HG02759 (cell line): ENCODE measurements around the gene RETREG2.
"Not testable (repeated sequence)": the region's sequence is repeated elsewhere in the genome, so short reads cannot be mapped to it uniquely, and the experiment has no call there.

Source experiments
- ATAC-seq: cut with Tn5 transposase; IDR thresholded peaks from one replicate; pipeline ENCODE4 v1.9.1; 2021; ENCODE audit warnings: mild to moderate bottlenecking, moderate library complexity; ENCODE audit not compliant: unreplicated experiment

The RETREG2 gene

DNA sequence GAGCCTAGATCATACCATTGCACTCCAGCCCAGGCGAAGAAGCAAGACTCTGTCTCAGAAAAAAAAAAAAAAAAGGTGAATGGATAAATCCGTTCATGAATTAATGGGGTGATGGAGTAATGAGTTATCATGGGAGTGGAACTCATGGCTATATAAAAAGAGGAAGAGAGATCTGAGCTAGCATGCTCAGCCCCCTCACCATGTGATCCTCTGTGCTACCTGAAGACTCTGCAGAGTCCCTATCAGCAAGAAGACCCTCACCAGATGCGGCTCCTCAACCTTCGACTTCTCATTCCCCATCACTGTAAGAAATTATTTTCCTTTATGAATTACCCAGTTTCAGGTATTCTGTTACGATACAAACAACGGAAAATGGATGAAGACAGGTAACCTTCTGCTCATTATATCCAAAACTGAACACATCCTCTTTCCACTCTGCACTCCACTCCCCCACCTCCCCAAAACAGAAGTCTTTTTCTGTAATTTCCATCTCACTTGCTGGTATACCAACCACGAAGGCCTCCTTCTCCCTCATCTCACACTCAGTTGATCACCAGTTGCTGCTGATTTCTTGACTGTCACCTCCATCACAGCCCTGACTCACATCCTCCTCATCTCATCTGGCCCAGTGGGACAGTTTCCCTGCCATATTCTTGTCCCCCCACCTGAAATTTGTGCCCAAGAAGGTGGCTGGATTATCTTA is 8.8 kb downstream of the RETREG2 start:
- no peak for ATAC-seq

DNA sequence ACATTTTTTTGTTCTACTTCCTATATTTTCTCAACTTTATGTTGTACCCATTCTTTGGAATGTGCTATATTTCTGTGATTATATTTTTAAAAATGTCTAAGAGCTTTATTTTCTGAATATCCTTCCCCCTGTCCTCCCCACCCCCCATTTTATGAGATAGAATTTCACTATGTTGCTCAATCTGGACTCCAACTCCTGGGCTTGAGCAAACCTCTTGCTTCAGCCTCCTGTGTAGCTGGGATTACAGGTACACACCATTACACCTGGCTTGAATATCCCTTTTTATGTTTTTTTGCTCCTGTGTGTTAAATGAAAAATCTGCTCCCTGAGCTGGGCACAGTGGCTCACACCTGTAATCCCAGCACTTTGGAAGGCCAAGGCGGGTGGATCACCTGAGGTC is 19.3 kb downstream of the RETREG2 start:
- ATAC-seq, result no peak

DNA sequence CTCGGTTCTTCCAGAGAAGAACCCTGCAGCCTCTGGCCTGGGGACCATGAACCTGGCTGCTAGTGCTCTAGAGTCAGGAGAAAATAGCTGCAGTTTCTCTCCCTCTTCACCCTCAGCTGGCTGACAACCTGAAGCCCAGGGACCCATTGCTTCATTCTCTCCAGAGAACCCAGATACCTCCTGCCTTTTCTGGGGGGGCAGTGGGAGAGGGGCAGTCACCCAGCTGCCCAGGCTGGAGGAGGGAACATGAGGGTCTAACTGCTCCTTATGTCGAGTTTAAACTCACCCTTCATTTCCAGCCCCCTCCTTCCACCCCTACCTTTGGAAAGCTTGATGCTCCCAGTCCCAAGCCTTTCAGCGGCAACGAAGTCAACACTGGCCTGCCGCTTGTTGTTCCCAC is 20.9 kb downstream of the RETREG2 start:
- no peak for ATAC-seq

GRCh38 chr2:219199470-219200211 is 21.6 kb downstream of the RETREG2 start:
- no peak for ATAC-seq

- ATAC-seq, result not testable (repeated sequence)
Observed at GRCh38 chr2:219200502-219201326, 22.6 kb downstream of the RETREG2 start.

- ATAC-seq, result not testable (repeated sequence)
Observed at GRCh38 chr2:219201331-219201730, 23.3 kb downstream of the RETREG2 start.

GRCh38 chr2:219204425-219205164 is 26.5 kb downstream of the RETREG2 start:
- ATAC-seq, result no peak

DNA sequence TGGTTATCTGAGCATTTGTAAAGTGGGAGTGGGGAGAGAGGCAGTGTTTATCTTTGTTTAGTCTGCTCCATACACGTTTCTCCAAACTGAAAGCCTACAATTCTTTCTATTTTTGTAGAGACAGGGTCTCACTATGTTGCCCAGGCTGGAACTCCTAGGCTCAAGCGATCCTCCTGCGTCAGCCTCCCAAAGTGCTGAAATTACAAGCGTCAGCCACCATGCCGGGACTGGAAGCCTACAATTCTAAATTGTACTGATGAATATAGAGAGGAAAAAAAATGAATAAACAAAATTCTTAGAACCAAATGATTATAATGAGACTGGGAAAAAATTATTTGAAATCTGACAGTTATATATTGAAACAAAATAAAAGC is 27.1 kb downstream of the RETREG2 start:
- ATAC-seq, result no peak

DNA sequence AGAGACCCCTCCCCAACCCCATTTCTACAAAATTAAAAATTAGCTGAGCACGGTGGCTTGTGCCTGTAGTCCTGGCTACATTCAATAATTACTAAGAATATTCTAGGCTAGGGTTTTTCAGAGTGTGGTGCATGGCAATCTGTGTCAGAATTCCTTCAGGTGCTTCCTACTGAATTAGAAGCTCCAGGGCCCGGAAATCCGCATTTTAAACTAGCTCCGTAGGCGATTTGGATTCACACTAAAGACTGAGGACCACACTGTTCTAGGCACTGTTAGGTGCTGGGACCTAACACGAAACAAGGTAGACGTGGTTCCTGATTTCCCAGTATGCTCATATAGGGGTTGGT is 27.9 kb downstream of the RETREG2 start:
- ATAC-seq, result no peak

DNA sequence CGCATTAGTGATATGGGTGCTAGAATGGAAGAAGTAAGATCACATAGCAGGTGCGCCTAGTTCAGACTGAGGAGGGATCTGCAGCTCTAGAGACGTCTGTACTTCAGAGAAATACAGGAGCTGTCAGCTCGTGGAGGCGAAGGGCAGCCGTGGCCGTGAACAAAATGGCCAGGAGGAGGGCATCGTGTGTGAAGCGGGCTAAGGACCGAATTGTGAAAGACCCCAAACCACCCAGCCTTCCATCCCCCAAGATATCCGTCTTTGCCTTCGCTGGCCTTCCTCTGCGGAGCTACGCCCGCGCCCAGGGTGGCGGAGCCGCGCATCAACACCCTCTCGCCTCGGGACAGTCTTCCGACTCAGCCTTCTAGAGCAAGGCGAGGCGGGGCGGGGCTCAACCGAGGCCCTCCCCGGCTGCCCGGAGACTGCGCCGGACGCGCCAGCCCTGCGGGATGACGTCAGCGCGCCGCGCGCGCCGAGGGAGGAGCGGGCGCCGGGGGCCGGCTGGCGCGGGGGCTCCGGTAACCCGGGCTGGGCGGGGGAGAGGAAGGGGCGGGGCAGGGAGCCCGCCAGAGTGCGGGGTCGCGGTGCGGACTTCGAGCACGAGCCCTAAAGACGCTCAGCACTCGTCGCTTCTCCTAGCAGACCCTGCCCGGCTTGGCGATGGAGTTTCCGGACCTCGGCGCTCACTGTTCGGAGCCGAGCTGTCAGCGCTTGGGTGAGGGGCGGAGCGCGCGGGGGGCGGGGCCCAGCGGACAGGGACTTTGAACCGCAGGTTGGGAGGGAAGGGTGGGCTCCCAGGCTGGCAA is 28.5 kb downstream of the RETREG2 start, which contains the start of gene ZFAND2B:
TSS of gene ZFAND2B (plus strand) at position 455 of the 806 bp plus-strand sequence. CDS start at position 661, 206 bp downstream.
- ATAC-seq, result peak; percentile 98

GRCh38 chr2:219207134-219207883 is 29.2 kb downstream of the RETREG2 start:
- no peak for ATAC-seq

DNA sequence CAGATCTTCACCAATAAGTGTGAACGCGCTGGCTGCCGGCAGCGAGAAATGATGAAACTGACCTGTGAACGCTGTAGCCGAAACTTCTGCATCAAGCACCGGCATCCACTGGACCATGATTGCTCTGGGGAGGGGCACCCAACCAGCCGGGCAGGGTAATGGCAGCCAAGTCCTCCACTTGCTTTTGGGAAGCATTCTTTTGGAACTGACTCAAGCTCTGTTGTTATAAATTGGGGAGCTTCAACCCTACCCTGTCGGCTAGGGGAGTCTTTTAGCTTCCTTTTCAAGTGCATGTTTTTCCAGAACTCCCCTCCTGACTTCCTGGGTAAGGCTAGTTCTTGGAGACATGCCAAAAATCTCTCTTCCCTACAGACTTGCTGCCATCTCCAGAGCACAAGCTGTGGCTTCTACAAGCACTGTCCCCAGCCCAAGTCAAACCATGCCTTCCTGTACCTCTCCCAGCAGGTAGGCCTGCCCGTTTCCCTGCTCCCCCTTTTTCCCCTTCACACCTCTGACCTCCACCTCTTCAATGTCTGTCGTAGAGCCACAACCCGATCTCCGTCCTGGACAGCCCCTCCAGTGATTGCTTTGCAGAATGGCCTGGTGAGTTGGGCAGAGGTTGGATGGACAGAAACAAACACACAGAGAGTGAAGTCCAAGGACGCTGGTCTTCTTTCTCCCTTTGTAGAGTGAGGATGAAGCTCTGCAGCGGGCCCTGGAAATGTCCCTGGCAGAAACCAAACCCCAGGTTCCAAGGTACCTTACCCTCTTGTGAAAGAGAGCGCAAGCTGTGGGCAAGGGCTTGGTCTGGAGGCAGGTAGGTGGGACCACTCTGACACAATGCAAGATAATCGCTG is 30.0 kb downstream of the RETREG2 start:
- ATAC-seq, result no peak

DNA sequence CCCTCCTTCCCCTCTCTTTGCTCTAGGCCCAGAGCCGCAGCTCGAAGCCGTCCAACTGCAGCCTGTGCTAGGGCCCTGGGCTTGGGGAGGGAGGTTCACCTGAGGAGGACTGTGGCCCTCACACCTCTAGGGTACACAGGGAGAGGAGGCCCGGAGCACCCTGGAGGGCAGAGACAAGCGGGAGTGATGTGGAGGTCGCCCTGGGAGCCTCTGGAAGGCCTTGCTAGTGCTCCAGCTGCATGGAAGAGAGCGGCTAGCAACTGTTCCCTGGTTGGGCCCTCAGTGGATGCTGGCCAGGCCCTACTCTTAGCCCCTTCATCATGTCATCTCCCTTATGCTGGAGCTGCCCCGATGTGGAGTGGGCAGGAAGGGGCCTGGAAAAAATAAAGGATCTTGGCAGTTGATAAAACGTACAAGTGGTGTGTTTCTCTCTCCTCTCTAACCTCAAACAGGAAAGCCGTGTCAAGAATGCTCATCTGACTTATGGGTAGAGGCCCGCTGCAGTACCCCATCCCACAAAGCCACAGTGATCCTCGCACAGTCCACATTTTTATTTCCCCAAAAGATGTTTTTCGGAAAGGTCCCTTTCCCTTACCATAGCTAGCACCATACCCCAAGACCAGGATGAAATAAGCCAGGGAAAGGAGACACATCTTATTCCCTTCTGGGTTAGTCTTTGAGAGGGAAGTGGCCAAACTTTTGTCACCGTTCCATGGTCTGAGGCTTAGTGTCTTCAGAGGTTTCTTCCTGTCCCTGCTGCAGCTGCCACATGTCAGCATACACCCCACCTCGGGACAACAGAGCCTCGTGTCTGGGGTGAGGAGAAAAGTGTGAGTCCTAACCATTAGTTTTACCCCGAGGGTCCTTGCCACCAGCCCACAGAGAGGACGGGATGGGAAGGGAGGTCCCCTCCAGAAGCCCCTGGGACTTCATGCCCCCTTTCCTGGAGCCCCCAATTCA is 31.4 kb downstream of the RETREG2 start:
- ATAC-seq, result no peak

DNA sequence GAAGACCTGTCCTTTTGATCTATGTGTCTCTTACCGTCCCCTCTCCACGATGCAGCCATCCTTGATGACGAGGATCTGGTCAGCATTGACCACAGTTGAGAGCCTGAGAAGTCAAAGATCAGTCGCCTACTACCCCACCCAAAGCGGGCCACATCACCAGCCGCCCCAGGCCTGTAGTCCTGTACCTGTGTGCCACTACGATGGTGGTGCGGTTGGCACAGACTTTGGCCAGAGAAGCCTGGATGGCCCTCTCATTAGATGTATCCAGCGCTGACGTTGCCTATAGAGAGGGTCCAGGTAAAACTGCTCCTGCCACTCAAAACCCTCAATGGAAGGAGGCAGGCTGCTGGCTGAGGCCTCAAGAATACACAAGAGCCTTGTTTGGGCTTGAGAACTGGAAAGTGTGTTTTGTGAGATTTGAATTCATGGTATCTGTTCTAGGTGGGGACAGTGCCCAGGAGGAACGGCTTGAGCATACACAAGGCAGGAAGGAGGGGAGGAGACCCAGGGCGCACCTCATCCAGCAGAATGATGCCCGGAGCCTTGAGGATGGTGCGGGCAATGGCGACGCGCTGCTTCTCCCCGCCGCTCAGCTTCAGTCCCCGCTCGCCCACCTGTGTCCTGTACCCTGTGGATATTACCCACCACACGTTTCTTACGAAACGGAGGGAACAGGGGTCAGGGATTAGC is 32.3 kb downstream of the RETREG2 start:
- ATAC-seq, result no peak

- no peak for ATAC-seq
Observed at GRCh38 chr2:219210886-219211362, 32.8 kb downstream of the RETREG2 start.

- ATAC-seq, result no peak
Observed at GRCh38 chr2:219213026-219213415, 34.9 kb downstream of the RETREG2 start.
